Sigmoid colon (tissue), 4 donors: ENCODE measurements around the gene PRDM16.

ENCODE experiments used
- POLR2A ChIP-seq, 2 donors: fragments of 450-650 bp; IDR thresholded peaks; one replicate each; pipeline ENCODE4 v1.6.1; 2016; ENCODE audit warnings: antibody characterized with exemption in 2 of 2, mild to moderate bottlenecking in 2 of 2, moderate library complexity in 2 of 2
- POLR2AphosphoS5 ChIP-seq, 4 donors: sonication (generic); formaldehyde crosslinking; IDR thresholded peaks; one replicate each; pipeline ENCODE4 v1.6.1; 2017; ENCODE audit warnings: antibody characterized with exemption in 4 of 4

DNA sequence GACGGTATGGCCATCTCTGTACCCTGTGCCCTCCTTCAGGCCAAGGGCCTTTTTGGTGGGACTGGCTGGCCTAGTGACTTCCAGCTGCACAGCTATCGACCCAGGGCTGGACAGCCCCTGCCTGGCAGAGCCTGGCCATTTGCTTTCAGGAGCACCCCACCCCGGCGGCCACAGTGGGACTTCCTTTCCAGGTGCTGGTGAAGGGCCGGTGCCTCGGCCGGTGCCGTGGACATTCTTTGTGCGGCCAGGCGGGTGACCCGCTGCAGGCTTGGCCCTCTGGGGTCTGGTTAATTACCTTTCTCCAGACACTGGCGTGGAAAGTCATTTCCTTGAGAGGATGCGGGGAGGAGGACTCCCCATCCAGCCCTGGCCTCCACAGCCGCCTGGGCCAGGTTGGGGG is 50.1 kb downstream of the PRDM16 start:
- TF ChIP-seq POLR2A (IDR thresholded peaks at IDR 0.05) (no peak), POLR2AphosphoS5 (IDR thresholded peaks at IDR 0.05) (no peak)
